Activated CD8-positive, alpha-beta T cell treated with anti-CD3 and anti-CD28 coated beads for 36 hours (primary cell): Measurements from ENCODE around the gene C2CD5. TPM values are rescaled to one million over a fixed set of nuclear protein-coding genes. Genes with fewer than 3 reads are reported as not detected.

ENCODE experiments used
- ATAC-seq: fragments of 200-7000 bp; cut with Tn5 transposase; one replicate; pipeline ENCODE4 v1.10.0; 2021; ENCODE audit warnings: mild to moderate bottlenecking, moderate library complexity
- CTCF ChIA-PET: fragments of 350-600 bp; sonication (Branson Sonifier 250); formaldehyde crosslinking; loops from one replicate; lab custom pipeline; 2021; ENCODE audit warnings: antibody characterized with exemption; lab: Charles Lee
- POLR2A ChIA-PET: fragments of 350-600 bp; sonication (Branson Sonifier 250); formaldehyde crosslinking; loops from one replicate; lab custom pipeline; 2021; ENCODE audit warnings: antibody characterized with exemption; lab: Charles Lee
- DNase-seq: peaks from one replicate; pipeline ENCODE4 v3.0.0-alpha.2; 2020
- H3K27ac Mint-ChIP-seq: one replicate; pipeline ENCODE4 v1.8.0; 2021; ENCODE audit warnings: mild to moderate bottlenecking, mixed read lengths
- H3K27me3 Mint-ChIP-seq: one replicate; pipeline ENCODE4 v1.8.0; 2021; ENCODE audit warnings: mixed read lengths
- H3K36me3 Mint-ChIP-seq: one replicate; pipeline ENCODE4 v1.8.0; 2021; ENCODE audit warnings: low read depth, mixed read lengths
- H3K4me1 Mint-ChIP-seq: one replicate; pipeline ENCODE4 v1.8.0; 2021; ENCODE audit warnings: low read depth, mixed read lengths
- H3K4me3 Mint-ChIP-seq: one replicate; pipeline ENCODE4 v1.8.0; 2021; ENCODE audit warnings: mild to moderate bottlenecking, moderate library complexity, mixed read lengths
- H3K9me3 Mint-ChIP-seq: one replicate; pipeline ENCODE4 v1.8.0; 2021; ENCODE audit warnings: mixed read lengths
- CTCF ChIP-seq: fragments of 200-600 bp; IDR thresholded peaks from one replicate; pipeline ENCODE4 v1.8.0; 2022; ENCODE audit warnings: antibody characterized with exemption, mild to moderate bottlenecking
- intact Hi-C: fragments of 100-400 bp; cut with micrococcal nuclease; formaldehyde crosslinking; loops from one replicate; pipeline ENCODE4 v1.10.0; 2022
- total RNA-seq, 2 experiments: library from RNA; stranded (reverse); gene quantifications; one replicate each; pipeline ENCODE4 v1.2.3, GENCODE V29; 2021

Gene C2CD5
- total RNA-seq, 2 experiments from 2014 or later, result 32.4 to 34.1 TPM

GRCh38 chr12:22480016-22480415 lies 64.3 kb downstream of the C2CD5 start:
- ATAC-seq, result no peak
- TF ChIP-seq CTCF, result no peak
- DNase-seq, result no peak
- Mint-ChIP-seq H3K4me1 (peaks cover 16% of the 10 kb centered on the region), H3K9me3 (no peaks in the 10 kb centered on the region), H3K4me3 (no peak overlapping the region), H3K27me3 (no peaks in the 10 kb centered on the region), H3K36me3 (peaks cover 24% of the 10 kb centered on the region), H3K27ac (no peak overlapping the region)
- intact Hi-C loops, result no loop called here
- CTCF ChIA-PET, result interaction anchor here (1.0 kb wide), 1 partner anchor 19 kb away, joined by 3 read pairs; no protein-coding TSS in a partner anchor
- POLR2A ChIA-PET, result no interaction called here

- POLR2A ChIA-PET, result interaction anchor here (0.6 kb wide), 1 partner anchor 761 kb away, joined by 3 read pairs; no protein-coding TSS in a partner anchor
These were observed 66.5 kb downstream of the C2CD5 start for GRCh38 chr12:22477894-22478287.

GRCh38 chr12:22477166-22477893 lies 67.0 kb downstream of the C2CD5 start:
- peaks cover 28% of the 10 kb centered on the region for H3K36me3 Mint-ChIP-seq
- peak overlapping the region; percentile 36 for H3K27ac Mint-ChIP-seq
- CTCF ChIA-PET, result interaction anchor here (1.2 kb wide), 1 partner anchor 17 kb away, joined by 3 read pairs; no protein-coding TSS in a partner anchor
- no peak for ATAC-seq
- DNase-seq, result no peak
- no peaks in the 10 kb centered on the region for H3K27me3 Mint-ChIP-seq
- intact Hi-C loops, result no loop called here
- POLR2A ChIA-PET, result no interaction called here
- peaks cover 26% of the 10 kb centered on the region for H3K4me1 Mint-ChIP-seq
- TF ChIP-seq CTCF, result no peak
- H3K4me3 Mint-ChIP-seq, result no peak overlapping the region
- H3K9me3 Mint-ChIP-seq, result no peaks in the 10 kb centered on the region

More at GRCh38 chr12:22477894-22478287, 66.5 kb downstream of the C2CD5 start:
- H3K36me3 Mint-ChIP-seq, result peaks cover 28% of the 10 kb centered on the region
- H3K27ac Mint-ChIP-seq, result peak overlapping the region; percentile 36
- CTCF ChIA-PET, result interaction anchor here (1.2 kb wide), 1 partner anchor 18 kb away, joined by 3 read pairs; no protein-coding TSS in a partner anchor
- no peak for DNase-seq
- H3K9me3 Mint-ChIP-seq, result no peaks in the 10 kb centered on the region
- ATAC-seq, result peak; percentile 27
- intact Hi-C loops, result no loop called here
- peaks cover 26% of the 10 kb centered on the region for H3K4me1 Mint-ChIP-seq
- H3K4me3 Mint-ChIP-seq, result no peak overlapping the region
- no peak for TF ChIP-seq CTCF
- no peaks in the 10 kb centered on the region for H3K27me3 Mint-ChIP-seq

GRCh38 chr12:22476133-22476532 lies 68.2 kb downstream of the C2CD5 start:
- POLR2A ChIA-PET, result no interaction called here

More at GRCh38 chr12:22476133-22476532, 68.2 kb downstream of the C2CD5 start:
- Mint-ChIP-seq H3K27me3 (no peaks in the 10 kb centered on the region), H3K4me3 (no peak overlapping the region), H3K36me3 (peaks cover 24% of the 10 kb centered on the region), H3K4me1 (peaks cover 26% of the 10 kb centered on the region), H3K9me3 (no peaks in the 10 kb centered on the region), H3K27ac (no peak overlapping the region)
- CTCF ChIA-PET, result interaction anchor here (1.4 kb wide), 1 partner anchor 17 kb away, joined by 5 read pairs; no protein-coding TSS in a partner anchor
- intact Hi-C loops, result no loop called here
- no peak for TF ChIP-seq CTCF
- ATAC-seq, result no peak
- DNase-seq, result no peak
